K562 (cell line): ENCODE results near the gene ACSS1. TPM values are rescaled to one million over a fixed set of nuclear protein-coding genes. Genes with fewer than 3 reads are reported as not detected.

Experiments
- ATF4 ChIP-seq: fragments of 450-650 bp; formaldehyde crosslinking; IDR thresholded peaks from 2 replicates; pipeline ENCODE4 v1.4.0; 2022; ENCODE audit warnings: mild to moderate bottlenecking, moderate library complexity
- JUN ChIP-seq, 2 experiments: sonication (generic) in 1 of 2; formaldehyde crosslinking in 1 of 2; IDR thresholded peaks; 2 replicates each; pipeline versions ENCODE4 v1.6.1 to v1.8.0; 2012 to 2022; ENCODE audit warnings: borderline replicate concordance in 2 of 2, mild to moderate bottlenecking in 2 of 2, improper control_type of control experiment in 1 of 2, low read depth in 1 of 2, low read length in 1 of 2, missing genetic modification reagents in 1 of 2
- KHSRP ChIP-seq: fragments of 450-650 bp; IDR thresholded peaks from 2 replicates; pipeline ENCODE4 v1.6.1; 2017
- MAFG ChIP-seq: fragments of 450-650 bp; conservative IDR thresholded peaks from 2 replicates; pipeline ENCODE4 v1.6.1; 2016; ENCODE audit warnings: missing genetic modification characterization, missing compliant biosample characterization
- RAD21 ChIP-seq, 2 experiments: fragments of 250-450 bp in 1 of 2; fragments of 450-650 bp in 1 of 2; sonication (Bioruptor Pico) in 1 of 2; formaldehyde crosslinking in 1 of 2; IDR thresholded peaks in 1 of 2; conservative IDR thresholded peaks in 1 of 2; 2 replicates each; pipeline versions ENCODE4 v1.4.0 to v1.8.0; 2020 to 2022; ENCODE audit warnings: mild to moderate bottlenecking in 2 of 2, moderate library complexity in 1 of 2
- ZBTB49 ChIP-seq: sonication (generic); formaldehyde crosslinking; IDR thresholded peaks from 2 replicates; pipeline ENCODE4 v1.8.0; 2022; ENCODE audit warnings: missing genetic modification reagents, mild to moderate bottlenecking, borderline replicate concordance
- ZNF347 ChIP-seq: fragments of 450-650 bp; formaldehyde crosslinking; IDR thresholded peaks from 2 replicates; pipeline ENCODE4 v1.4.0; 2020; ENCODE audit warnings: low read depth, mild to moderate bottlenecking, moderate library complexity
- polyA plus RNA-seq, 8 experiments: library from polyadenylated mRNA; depleted of rRNA in 4 of 8; stranded (reverse) in 5 of 8; unstranded in 3 of 8; fragments of >200 nt; fragmentation: Nextera tagmentation in 2 of 8; fragmentation: Illumina TruSeq in 1 of 8; extraction: Ambion mirVana in 2 of 8; extraction: Trizol in 1 of 8; gene quantifications; 2 replicates each; pipeline versions ENCODE4 v1.2.1 to v1.2.3, GENCODE V29; 2011 to 2014; ENCODE audit warnings: inconsistent platforms in 1 of 8, missing spikeins in 1 of 8
- total RNA-seq, 7 experiments: library from RNA; depleted of rRNA in 6 of 7; stranded (reverse); fragments of >200 nt in 6 of 7; fragmentation: Illumina TruSeq in 2 of 7; extraction: Trizol in 2 of 7; gene quantifications; 2 replicates each; pipeline versions ENCODE4 v1.2.1 to v1.2.3, GENCODE V29; 2011 to 2021; ENCODE audit warnings: low replicate concordance in 1 of 7

The ACSS1 gene
- total and polyA plus RNA-seq, 9 of the 15 experiments (the other 6 are each of a cell fraction or from before 2014, with no cell fraction given): 0.07 to 2.1 (median 0.27) TPM; not detected in 3

GRCh38 chr20:25020345-25020744, 37.6 kb downstream of the ACSS1 start (continued):
- TF ChIP-seq JUN (IDR thresholded peaks at IDR 0.05; ENCODE audit: borderline replicate concordance, low read depth, low read length): no peak
- no peak for TF ChIP-seq JUN (CRISPR knock-in tag; IDR thresholded peaks at IDR 0.05; ENCODE audit: borderline replicate concordance)
- TF ChIP-seq KHSRP: no peak
- TF ChIP-seq ZNF347 (CRISPR knock-in tag): no peak
- TF ChIP-seq ZBTB49 (CRISPR knock-in tag): no peak
- TF ChIP-seq ATF4 (CRISPR knock-in tag): no peak
- no peak for TF ChIP-seq MAFG (tag)
- no peak for TF ChIP-seq RAD21 (CRISPR knock-in tag; conservative IDR thresholded peaks at IDR 0.05 in 1 of 2, IDR thresholded peaks at IDR 0.05 in 1 of 2)
- TF ChIP-seq, all 486 proteins: peak for 0
